ENCODE measurements around the gene TWSG1.
"Not testable (repeated sequence)": the region's sequence is repeated elsewhere in the genome, so short reads cannot be mapped to it uniquely, and the experiment has no call there.

Gene TWSG1

DNA sequence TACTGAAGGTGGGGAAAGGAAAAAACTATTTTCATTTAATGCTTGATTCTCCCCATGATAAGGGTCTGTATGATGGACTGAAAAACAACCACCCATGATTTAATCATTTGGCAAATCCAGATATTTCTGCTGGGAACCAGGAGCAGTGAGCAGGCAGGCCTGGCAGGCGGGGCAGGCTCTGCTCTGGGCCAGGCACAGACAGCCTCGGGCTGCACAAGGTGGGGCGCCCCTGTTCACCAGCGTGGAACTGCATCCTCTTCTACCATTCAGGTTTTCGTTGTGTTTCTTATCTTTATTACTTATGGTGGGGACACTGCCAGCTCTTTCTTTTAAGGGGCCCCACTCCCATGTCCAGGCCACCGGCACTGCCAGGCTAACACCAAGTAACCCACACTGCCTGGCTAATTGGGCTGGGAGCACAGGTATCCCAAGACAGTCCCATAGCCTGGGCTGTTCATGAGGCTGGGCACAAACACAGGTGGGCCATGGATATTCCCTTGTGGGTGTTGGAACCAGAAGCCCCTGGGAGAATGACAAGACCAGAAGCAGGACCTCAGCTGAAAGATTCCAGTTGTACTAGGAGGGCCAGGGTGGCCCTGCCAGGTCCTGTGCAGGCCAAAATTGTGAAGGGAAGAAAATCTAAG lies 83.6 kb downstream of the TWSG1 start:
- no peak overlapping the region for H3K4me3 ChIP-seq (ENCODE audit: low read length)
- TF ChIP-seq ZNF274 (IDR thresholded peaks at IDR 0.05; ENCODE audit: low read depth, low read length) = no peak

DNA sequence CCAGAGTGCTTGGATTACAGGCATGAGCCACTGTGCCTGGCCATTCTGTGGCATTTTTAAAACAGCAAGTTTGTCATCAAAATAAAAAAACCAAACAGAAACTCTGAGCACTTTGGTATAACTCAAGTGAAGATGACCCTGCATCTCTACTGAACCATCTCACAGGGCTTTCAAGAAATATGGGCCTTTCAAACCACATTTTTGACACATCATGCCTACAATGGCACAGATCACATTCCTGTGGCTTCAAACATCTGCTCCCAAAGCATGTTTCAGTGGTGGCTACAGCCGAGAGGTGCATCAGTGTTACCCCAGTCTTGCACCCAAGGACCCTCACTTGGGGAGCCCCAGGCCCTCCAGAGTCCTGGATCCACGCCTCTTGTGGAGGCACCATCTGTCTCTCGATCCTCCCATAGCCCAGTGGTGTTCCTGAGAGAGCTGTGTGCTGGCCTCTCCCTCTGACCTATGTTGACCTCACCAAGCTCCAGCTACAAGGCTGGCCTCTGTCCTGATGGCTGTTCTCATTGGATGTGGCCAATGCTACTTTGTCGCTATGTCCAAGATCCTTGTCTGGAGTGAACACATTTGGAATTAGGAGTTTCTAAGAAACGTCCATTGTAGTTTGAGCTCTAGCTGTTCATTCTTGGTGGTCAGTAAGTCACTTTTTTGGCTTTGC lies 85.5 kb downstream of the TWSG1 start:
- no peak overlapping the region for H3K4me3 ChIP-seq (ENCODE audit: low read length)
- no peak for TF ChIP-seq ZNF274 (IDR thresholded peaks at IDR 0.05; ENCODE audit: low read depth, low read length)

DNA sequence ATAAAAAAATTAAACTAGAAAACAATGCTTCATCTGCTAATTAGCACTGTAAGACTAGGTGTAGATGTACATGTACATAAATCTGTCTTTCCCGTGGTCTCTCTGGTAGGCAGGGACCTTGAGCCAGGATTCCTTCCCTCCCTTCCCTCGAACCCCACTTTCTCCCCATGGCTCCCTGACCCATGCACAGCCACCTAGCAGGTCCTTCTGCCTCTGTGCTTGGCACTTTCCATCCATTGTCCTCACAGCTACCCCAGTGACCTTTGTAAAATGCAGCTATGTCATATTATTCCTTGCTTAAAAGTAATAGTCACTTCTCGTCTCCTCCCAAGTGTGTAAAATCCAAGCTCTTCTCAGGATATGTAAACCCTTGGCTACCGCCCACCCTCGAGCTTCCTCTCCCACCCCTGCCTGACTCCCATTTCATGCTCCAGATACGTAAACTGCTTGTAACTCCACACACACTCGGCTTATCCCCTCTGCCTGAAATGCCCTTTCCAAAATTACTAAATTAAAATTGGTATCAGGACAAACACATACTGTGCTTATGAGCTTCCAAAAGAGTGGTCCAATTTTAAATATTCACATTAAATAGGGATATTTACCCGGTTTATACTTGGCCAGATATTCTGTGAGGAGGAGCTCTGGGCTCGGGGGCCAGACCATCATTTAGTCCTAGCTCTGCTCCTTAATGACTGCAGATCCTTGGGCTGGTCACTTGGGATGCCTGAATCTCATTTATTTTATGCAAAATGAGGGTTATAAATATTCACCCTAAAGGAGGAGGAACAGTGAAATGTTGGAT lies 86.7 kb downstream of the TWSG1 start:
- TF ChIP-seq ZNF274 (IDR thresholded peaks at IDR 0.05; ENCODE audit: low read depth, low read length) = no peak
- H3K4me3 ChIP-seq (ENCODE audit: low read length) = no peak overlapping the region

DNA sequence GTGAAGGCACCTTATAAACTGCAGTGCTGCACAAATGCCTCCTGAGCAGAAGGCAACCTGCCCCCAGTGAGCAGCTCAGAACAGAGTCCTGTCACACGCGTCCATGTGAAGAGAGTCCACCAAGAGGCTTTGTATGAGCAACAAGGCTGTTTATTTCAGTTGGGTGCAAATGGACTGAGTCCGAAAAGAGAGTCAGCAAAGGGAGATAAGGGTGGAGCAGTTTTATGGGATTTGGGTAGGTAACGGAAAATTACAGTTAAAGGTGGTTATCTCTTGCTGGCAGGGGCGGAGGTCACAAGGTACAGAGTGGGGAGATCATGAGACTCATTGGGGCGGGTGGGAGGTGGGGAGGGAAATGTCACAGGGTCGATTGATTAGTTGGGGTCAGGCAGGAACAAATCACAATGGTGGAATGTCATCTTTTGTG lies 87.3 kb downstream of the TWSG1 start:
- H3K4me3 ChIP-seq (ENCODE audit: low read length) = no peak overlapping the region
- TF ChIP-seq ZNF274 (IDR thresholded peaks at IDR 0.05; ENCODE audit: low read depth, low read length) = no peak

DNA sequence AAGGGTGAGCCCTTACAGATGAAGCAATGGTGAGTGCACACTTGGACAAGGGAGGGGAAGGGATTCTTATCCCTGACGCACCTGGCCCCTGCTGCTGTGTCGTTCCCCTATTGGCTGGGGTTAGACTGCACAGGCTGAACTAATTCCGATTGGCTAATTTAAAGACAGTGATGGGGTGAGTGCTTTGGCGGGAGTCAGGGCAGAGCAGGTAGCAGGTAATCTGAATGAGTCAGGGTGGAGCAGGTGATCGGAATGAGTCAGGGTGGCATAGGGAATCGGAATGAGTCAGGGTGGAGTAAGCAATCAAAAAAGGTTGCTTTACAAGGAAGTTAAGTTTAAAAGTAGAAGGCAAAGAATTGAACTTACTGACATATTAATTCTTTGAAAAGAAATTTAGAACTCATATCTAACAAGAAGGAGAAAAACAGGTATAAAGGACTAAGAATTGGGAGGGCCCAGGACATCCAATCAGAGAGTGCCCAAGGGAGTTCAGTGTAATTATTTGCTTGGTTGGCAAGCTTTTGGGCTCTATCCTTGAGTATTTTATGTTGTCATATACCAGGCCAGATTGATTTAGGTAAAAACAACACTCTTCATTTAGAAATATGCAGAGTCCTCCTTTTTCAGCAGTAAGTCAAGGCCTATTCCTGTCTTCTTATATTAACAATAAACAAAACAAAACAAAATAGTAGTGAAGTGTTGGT lies 88.4 kb downstream of the TWSG1 start:
- no peak overlapping the region for H3K4me3 ChIP-seq (ENCODE audit: low read length)
- no peak for TF ChIP-seq ZNF274 (IDR thresholded peaks at IDR 0.05; ENCODE audit: low read depth, low read length)

DNA sequence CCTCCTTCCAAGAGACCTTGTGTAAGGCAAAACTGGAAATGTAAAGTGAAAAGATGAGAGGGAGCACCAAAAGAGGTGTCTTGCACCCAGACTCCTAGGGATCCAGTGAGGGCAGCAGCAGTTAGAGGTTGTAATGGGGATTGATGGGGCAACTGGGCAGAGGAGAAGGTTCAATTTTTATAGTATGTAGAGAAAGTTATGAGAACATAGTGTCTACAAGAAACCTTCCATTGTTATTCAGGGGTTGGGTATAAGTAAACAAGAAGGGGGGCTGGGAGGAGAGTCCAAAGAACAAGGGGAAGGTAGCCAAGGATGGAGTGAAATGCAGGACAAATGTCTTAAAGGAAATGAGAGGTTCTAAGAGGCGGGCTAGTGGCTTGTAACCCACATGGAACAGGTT lies 89.1 kb downstream of the TWSG1 start:
- not testable (repeated sequence) for H3K4me3 ChIP-seq (ENCODE audit: low read length)

DNA sequence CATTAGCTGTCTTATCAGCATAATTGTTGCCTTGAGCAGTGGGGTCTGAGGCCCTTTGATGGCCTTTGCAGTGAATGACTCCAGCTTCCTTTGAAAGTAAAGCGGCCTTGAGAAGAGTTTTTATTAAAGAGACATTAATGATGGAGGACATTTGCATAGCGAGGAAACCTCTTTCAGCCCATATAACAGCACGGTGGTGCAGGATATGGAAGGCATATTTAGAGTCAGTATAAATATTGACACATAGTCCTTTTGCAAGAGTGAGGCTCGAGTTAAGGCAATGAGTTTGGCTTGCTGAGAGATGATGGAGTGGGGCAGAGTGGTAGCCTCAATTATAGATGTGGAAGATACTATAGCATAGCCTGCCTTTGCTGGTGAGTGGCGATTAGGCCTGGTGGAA lies 89.7 kb downstream of the TWSG1 start:
- not testable (repeated sequence) for H3K4me3 ChIP-seq (ENCODE audit: low read length)

DNA sequence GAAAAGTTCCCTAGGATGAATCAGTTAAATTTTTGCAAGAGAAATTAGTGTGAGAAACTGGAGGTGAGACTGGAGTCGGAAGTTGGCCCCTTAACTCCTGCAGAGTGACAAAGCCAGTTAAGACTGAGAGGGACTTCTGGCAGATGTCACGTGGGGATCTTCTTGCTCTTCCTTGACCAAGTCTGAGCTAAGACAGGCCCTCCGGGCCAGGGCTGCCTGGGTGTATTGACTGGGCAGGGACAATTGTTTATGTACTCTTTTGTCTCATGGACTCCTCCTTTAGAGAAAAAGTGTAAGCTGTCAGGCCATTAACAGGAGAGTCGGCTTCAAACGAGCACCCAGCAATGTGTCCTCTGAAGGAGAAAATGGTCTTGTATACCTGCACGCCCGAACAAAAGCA lies 92.2 kb downstream of the TWSG1 start:
- no peak overlapping the region for H3K4me3 ChIP-seq (ENCODE audit: low read length)
- TF ChIP-seq ZNF274 (IDR thresholded peaks at IDR 0.05; ENCODE audit: low read depth, low read length) = no peak

DNA sequence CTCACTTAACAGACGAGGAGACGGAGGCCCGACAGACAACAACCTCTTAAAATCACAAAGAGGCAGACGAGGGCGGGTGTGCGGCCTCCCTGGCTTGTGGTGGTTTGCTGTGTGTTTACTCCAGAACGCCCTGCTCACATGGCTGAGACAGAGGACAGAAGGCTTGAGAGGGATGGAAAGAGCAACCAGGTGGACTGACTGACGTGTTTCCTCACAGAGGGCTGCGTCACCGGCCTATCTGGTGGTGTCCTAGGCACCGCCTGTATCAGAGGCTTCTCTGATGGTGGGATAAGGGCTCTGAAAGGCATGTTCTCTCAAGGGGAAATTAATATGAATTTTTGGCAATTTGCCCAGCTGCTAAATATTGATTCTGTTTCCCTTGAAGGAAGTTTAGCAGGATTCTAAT lies 93.7 kb downstream of the TWSG1 start:
- no peak overlapping the region for H3K4me3 ChIP-seq (ENCODE audit: low read length)
- no peak for TF ChIP-seq ZNF274 (IDR thresholded peaks at IDR 0.05; ENCODE audit: low read depth, low read length)

DNA sequence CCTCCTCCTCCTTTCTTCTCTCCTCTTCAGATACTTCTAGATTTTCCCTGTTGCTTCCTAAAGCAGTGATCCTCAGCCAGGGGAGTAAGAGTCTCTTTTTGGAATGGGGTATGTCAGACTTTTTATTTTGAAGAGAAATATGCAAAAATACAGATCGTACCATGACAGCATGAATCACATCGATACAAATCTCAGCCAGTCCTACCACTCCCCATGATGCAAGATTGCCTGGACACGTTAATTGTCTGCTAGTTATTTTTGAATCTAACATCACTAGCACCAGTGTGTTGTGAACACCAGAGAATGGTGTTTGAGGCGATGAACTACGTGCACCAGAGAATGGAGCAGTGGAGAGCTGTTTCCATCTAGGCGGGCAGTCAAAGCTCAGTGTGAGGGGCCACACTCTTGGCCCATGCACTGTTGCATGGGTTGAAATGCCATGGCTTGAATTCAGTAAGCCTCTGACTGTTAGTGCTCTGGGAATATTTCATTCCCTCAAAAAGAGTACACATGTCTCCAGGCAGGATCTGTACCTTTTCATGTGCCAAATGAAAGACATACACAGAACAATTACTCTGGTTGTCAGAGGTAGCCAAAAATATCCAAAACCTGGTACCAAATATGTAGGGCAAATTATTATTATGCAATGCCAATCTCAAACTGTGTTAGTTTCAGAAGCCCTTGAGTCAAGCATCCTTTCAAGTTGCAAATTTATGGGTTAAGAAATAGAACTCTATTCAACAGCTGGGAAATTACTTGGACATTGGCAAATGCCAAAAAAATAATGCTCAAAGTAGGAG lies 94.5 kb downstream of the TWSG1 start:
- TF ChIP-seq ZNF274 (IDR thresholded peaks at IDR 0.05; ENCODE audit: low read depth, low read length) = no peak
- no peak overlapping the region for H3K4me3 ChIP-seq (ENCODE audit: low read length)

DNA sequence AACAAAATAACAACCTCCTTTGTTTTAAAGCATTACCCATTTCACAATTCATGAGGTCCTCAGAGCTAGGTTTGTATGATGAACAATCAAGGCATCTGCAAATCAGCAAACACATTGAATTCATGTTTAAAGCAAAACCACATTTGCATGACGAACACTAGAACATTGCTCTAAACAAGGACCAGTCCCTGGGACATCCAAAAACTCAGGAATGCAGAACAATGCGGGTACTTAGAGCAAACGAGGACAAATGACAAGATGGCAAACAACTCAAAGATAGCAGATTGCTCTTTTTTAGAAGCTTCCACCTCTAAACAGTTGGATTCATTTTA lies 95.1 kb downstream of the TWSG1 start:
- no peak overlapping the region for H3K4me3 ChIP-seq (ENCODE audit: low read length)
- TF ChIP-seq ZNF274 (IDR thresholded peaks at IDR 0.05; ENCODE audit: low read depth, low read length) = no peak

DNA sequence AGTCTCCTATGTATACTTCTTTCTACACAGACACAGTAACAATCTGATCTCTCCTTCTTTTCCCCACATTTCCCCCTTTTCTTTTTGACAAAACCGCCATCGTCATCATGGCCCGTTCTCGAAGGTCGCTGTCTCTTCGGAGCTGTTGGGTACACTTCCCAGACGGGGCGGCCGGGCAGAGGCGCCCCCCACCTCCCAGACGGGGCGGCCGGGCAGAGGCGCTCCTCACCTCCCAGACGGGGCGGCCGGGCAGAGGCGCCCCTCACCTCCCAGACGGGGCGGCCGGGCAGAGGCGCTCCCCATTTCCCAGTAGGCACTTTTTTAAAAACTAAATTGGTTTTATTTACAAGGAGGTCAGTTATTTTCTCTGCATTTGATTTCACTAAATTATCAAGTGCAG lies 95.7 kb downstream of the TWSG1 start:
- H3K4me3 ChIP-seq (ENCODE audit: low read length) = not testable (repeated sequence)

DNA sequence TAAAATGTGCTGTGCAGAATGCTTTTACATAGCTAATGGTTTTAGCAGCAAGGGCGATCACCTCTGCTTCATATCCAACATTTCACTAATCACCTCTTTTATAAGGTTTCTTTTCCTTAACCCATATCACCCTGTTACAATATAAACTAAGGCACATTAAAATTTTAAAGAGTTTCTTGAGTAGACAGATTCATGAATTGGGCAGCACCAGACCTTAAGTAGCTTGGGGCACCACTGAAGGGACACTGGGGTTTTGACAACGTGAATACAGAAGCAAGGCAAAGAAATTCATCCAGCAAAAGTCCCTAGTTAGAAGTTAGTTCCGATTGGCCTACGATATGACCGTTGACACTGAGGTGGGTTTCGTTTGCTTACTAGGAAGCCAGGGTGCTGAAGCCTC lies 96.7 kb downstream of the TWSG1 start:
- TF ChIP-seq ZNF274 (IDR thresholded peaks at IDR 0.05; ENCODE audit: low read depth, low read length) = no peak
- no peak overlapping the region for H3K4me3 ChIP-seq (ENCODE audit: low read length)

DNA sequence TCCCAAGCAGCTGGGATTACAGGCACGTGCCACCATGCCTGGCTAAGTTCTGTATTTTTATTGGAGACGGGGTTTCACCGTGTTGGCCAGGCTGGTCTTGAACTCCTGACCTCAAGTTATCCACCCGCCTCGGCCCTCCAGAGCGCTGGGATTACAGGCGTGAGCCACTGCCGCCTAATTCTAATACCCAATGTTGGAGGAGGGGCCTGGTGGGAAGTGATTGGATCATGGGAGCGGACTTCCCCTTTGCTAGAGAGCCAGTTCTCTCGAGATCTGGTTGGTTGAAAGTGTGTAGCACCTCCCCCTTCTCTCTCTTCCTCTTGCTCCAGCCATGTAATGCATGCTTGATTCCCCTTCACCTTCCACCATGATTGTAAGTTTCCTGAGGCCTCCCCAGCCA lies 98.5 kb downstream of the TWSG1 start:
- not testable (repeated sequence) for H3K4me3 ChIP-seq (ENCODE audit: low read length)

Measured in GM08714 (cell line).